ENCODE results near the gene REPS2.
"Not testable (repeated sequence)": the region's sequence is repeated elsewhere in the genome, so short reads cannot be mapped to it uniquely, and the experiment has no call there.

The REPS2 gene

DNA sequence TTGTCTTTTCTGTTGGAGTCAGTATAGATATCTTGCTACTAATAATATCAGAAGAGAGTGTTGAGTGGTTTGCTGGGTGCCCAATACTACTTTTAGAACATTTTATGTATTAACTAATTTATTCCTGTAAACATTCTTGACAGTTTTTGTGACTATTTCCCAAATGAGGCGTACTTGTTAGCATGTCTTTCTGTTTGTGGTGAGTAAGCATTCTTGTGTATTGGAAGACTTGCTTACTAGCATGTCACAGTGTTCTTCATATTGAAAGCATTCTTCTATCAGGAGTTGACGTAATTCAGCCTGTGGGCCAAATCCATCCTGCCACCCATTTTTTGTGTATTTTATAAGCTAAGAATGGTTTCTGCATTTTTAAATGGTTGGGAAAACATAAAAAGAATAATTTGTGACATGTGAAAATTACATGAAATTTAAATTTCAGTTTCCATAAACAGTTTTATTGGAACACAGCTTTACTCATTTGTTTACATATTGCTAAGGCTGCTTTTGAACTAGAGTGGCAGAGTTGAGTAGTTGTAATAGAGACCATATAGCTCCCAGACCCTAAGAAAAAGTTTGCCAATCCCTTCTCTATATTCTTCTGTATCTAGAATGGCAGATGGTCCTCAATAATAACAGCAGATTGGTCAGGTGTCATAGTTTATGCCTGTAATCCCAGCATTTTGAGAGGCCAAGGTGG is 20.4 kb downstream of the REPS2 start:
- no peak for DNase-seq

- DNase-seq: not testable (repeated sequence)
Measured at GRCh38 chrX:16968753-16969152, 22.3 kb downstream of the REPS2 start.

- no peak for DNase-seq
Measured at GRCh38 chrX:16970977-16971376, 24.5 kb downstream of the REPS2 start.

- no peak for DNase-seq
Measured at GRCh38 chrX:16971694-16972093, 25.2 kb downstream of the REPS2 start.

GRCh38 chrX:16975233-16975632 is 28.8 kb downstream of the REPS2 start:
- DNase-seq: no peak

DNA sequence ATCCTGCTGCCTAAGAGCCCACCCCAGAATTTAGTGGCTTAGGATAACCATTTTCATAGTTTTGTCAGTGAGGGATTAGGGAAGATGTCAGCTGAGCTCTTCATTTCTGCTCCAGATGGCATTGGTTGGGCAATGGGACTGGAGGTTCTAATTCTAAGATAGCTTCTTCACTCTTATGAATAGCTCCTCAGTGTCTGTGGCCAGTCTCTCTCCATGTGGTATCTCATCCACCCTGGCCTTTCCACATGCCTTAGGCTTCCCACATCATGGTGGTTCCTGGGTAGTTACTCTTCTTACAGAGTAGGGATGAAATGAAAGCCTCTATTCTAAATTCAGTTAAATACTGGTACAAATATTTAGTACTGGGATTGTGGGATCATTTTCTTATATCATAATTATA is 31.3 kb downstream of the REPS2 start:
- DNase-seq: no peak

- no peak for DNase-seq
Measured at GRCh38 chrX:16978193-16978984, 31.9 kb downstream of the REPS2 start.

- no peak for DNase-seq
Measured at GRCh38 chrX:16979226-16979625, 32.8 kb downstream of the REPS2 start.

- DNase-seq: no peak
Measured at GRCh38 chrX:16981209-16981608, 34.8 kb downstream of the REPS2 start.

- no peak for DNase-seq
Measured at GRCh38 chrX:16981980-16982379, 35.5 kb downstream of the REPS2 start.

- no peak for DNase-seq
Measured at GRCh38 chrX:16983051-16983450, 36.6 kb downstream of the REPS2 start.

DNA sequence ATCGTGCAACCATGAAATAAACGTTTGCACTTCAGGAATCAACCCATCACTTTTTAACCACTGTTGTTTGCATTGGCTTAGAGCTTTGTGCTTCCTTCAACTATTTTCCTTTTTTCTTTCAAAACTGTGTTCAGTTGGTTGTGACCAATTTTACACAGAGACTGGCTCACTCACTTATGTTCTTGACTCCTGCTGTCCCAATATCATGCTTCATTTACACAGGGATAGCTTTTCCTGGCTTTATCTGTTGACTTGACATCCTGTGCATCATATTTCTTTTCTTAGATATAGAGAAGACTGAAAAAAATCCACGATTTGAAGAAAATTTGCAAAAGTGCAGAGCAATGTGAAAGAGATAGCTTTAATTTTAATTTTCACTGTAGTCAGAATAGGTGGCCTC is 38.8 kb downstream of the REPS2 start:
- DNase-seq: no peak

DNA sequence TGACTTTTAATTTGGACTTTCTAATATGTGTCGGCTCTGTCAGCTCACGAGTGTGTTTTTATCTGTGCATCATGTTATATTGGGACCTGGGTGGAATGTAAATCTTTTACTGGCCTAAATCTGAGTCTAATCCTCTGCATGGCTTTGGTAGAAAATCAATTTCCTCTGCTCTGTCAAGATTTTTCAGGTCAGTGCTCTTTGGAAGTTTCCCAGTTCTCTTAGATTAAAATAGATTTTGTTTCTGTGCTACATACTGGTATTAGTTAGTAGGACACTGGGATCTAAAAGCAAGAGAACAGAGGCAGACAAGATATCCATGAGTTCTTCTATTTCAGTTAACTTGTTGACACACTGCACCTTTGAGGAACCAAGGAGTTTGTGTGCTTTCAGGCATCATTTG is 39.7 kb downstream of the REPS2 start:
- no peak for DNase-seq

GRCh38 chrX:16989750-16990149 is 43.3 kb downstream of the REPS2 start:
- no peak for DNase-seq

DNA sequence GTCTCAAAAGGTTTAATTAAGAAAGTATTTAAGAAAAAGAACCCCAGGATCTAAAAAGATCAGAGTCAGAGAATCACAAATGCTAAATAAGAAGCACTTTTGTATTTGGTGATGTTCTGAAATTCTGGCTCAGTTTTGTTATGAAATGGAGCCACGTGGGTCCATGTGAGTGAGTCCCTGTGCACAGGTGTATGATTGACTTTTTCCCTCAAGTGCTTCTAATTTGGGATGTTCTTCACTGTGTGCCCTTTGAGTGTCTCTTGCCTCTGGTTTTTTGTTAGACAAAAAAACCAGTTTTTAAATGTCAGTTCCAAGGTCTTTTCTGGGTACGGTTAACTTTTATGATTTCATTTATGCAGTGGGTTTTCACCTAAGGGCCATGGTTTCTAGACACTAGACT is 44.4 kb downstream of the REPS2 start:
- DNase-seq: no peak

DNA sequence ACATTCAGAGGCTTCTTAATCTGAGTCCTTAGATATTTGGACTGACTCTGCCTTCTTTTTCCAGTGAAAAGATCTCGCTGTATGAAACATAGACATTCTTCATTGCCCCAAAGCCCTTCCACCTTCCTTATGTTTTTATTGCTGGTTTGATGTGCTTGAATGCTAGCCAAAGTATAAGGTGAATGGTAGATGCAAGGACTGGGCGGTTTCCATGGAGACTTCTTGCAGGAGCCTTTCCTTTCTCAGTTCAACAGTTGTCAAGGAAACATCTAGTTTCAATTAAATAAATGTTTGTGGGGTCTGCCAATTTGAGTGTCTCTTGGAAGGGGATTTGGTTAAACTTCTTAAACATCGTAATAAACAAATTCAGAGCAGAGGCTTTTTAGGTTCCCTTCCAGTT is 46.0 kb downstream of the REPS2 start:
- no peak for DNase-seq

DNA sequence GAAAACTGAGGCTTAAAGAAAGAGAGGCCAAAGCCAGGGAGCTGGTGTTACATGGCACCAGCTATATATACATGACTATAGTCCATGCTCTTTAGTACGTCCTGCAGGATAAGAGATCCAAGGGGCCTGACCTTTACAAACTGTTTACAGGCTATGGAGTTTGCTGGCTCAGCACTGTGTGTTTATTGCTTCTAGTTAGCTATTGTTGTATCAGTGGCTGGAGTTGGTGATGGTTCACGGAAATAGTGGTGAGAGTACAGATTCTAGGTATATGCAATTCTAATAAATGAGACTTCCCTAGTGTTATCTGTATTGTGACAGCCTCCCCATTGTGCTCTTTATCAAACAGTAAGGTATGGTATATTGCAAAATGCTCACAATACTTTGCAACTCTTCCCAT is 46.5 kb downstream of the REPS2 start:
- DNase-seq: no peak

DNA sequence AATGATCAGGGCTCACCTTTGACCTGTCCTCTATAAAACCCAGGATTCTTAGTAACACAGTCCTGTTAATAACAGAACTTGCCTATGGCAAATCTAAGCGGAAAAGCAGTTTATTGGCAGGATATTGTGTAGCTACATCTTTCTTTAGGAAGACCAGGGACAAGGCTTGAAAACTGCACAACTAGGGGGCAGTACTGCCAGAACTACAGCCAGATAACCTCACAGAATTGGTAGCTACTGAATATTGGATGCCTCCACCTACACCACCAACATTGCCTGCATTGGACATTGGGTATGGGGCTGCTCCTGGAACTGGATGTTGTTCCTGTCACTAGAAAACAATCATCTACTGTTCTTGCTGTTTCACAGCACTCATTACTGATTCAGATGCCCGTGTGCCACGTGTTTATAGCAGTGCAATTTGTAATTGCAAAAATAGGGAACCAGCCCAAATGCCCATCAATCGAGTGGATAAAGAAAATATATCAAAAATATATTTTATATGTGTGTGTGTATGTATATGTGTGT is 47.4 kb downstream of the REPS2 start:
- no peak for DNase-seq

GRCh38 chrX:16994736-16995135 is 48.3 kb downstream of the REPS2 start:
- no peak for DNase-seq

DNA sequence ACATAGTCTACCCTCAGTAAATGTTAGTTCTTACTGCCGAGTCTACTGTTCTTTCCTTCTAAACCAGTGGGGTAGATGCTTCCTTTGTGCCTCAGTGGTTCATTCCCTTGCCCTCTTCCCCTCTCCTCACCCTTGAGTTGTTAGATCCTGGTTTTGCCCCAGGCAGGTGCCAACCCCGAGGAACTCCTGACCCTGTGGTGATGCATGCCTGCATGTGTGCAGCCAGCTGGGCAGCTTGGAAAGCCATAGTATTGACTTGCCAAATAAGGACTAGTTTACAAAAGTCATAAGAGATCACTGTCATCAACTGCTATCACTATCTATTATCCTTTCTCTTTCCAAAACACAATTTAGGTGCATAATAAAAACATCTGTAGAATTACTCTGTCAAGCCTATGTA is 50.9 kb downstream of the REPS2 start:
- no peak for DNase-seq

- DNase-seq: no peak
Measured at GRCh38 chrX:16999275-16999674, 52.8 kb downstream of the REPS2 start.

- DNase-seq: no peak
Measured at GRCh38 chrX:17000751-17001150, 54.3 kb downstream of the REPS2 start.

DNA sequence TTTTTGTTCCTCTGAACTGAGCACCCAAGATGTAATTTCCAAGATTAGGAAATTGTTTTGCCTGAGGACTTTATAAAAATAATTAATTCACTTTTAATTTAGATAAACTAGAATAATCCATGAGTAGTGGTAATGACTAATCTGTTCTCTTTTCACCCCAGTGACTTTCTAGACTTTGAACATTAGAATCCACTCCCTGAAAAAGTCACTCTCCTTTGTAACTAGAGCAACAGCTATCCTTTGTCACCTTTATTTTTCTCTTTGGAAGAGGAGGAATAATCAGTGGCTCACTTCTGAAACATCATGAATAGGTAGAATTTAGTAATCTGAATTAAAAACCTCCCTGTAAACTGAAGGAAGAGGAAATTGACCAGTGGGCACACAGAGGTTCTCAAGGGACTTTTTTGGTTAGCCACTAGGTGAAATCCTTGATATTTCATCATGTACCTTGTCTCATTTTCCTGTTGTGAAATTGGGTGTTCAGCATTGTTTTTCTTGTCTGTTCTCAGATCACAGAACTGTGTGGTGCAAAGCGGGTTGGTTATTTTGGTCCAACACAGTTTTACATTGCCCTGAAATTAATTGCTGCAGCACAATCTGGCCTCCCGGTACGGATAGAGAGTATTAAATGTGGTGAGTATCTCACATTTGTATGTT is 59.4 kb downstream of the REPS2 start:
- DNase-seq: no peak

Data from NK-92 treated with Interleukin-12 subunit alpha and Interleukin-12 subunit beta, amount 100 ng/mL, for 24 hours (cell line).